Sigmoid colon (tissue), 7 donors: ENCODE measurements around the gene UGT1A5. TPM values are rescaled to one million over a fixed set of nuclear protein-coding genes. Genes with fewer than 3 reads are reported as not detected.

Experiments used
- DNase-seq: peaks from one replicate; pipeline ENCODE4 v3.0.0-alpha.2; 2019
- H3K27ac ChIP-seq, 4 donors: fragments of 200-600 bp; sonication (generic); one replicate each; pipeline ENCODE4 v1.5.1; 2016 to 2019; ENCODE audit warnings: mild to moderate bottlenecking in 1 of 4
- H3K27me3 ChIP-seq, 3 donors: fragments of 200-600 bp; sonication (generic); one replicate each; pipeline ENCODE4 v1.5.1; 2019; ENCODE audit warnings: mild to moderate bottlenecking in 1 of 3
- H3K36me3 ChIP-seq, 4 donors: fragments of 200-600 bp; sonication (generic); one replicate each; pipeline ENCODE4 v1.5.1; 2016 to 2019
- H3K4me1 ChIP-seq, 4 donors: fragments of 200-600 bp; sonication (generic); one replicate each; pipeline ENCODE4 v1.5.1; 2017 to 2019
- H3K4me3 ChIP-seq, 4 donors: fragments of 200-600 bp; sonication (generic); one replicate each; pipeline ENCODE4 v1.5.1; 2017 to 2019; ENCODE audit warnings: mild to moderate bottlenecking in 2 of 4, moderate library complexity in 1 of 4
- H3K9me3 ChIP-seq, 4 donors: fragments of 200-600 bp in 3 of 4; sonication (generic) in 3 of 4; one replicate each; pipeline versions ENCODE4 v1.5.1 to v1.6.1; 2013 to 2019
- EP300 ChIP-seq, 4 donors: sonication (generic); formaldehyde crosslinking; IDR thresholded peaks; one replicate each; pipeline ENCODE4 v1.6.1; 2017; ENCODE audit warnings: antibody characterized with exemption in 4 of 4
- POLR2A ChIP-seq, 2 donors: fragments of 450-650 bp; IDR thresholded peaks; one replicate each; pipeline ENCODE4 v1.6.1; 2016; ENCODE audit warnings: antibody characterized with exemption in 2 of 2, mild to moderate bottlenecking in 2 of 2, moderate library complexity in 2 of 2
- POLR2AphosphoS5 ChIP-seq, 4 donors: sonication (generic); formaldehyde crosslinking; IDR thresholded peaks; one replicate each; pipeline ENCODE4 v1.6.1; 2017; ENCODE audit warnings: antibody characterized with exemption in 4 of 4
- WGBS, 2 donors: extraction: QIAGEN DNeasy Blood & Tissue Kit; methylation state at CpG; one replicate each; pipeline ENCODE4 v1.1.7; 2013; 5-methylcytosine and 5-hydroxymethylcytosine counted together
- intact Hi-C: fragments of 100-400 bp; cut with DNase I; formaldehyde crosslinking; loops from one replicate; pipeline ENCODE4 v1.15.1; 2023
- polyA plus RNA-seq, 3 donors: library from polyadenylated mRNA; stranded (reverse); fragments of 200-250 nt; gene quantifications; one replicate each; pipeline ENCODE4 v1.2.3, GENCODE V29; 2013
- total RNA-seq, 4 donors: library from RNA; depleted of rRNA; stranded (reverse); fragments of >200 nt; gene quantifications; one replicate each; pipeline ENCODE4 v1.1.0, GENCODE V29; 2016
- TF ChIP-seq, protein P1 (sequence below), 4 experiments: fragments of 450-650 bp in 3 of 4; fragments of 200-600 bp in 1 of 4; IDR thresholded peaks; one replicate each; pipeline ENCODE4 v1.5.1; 2016 to 2019; ENCODE audit warnings: antibody characterized with exemption in 4 of 4, mild to moderate bottlenecking in 3 of 4, moderate library complexity in 2 of 4
- donor health status: healthy with polysubstance abuse.
- donor health status: Bipolar disorder and iron deficiency.
- donor health status: healthy.

UGT1A5 gene
- total and polyA plus RNA-seq, 7 donors: 0.22 TPM; not detected in 6

DNA sequence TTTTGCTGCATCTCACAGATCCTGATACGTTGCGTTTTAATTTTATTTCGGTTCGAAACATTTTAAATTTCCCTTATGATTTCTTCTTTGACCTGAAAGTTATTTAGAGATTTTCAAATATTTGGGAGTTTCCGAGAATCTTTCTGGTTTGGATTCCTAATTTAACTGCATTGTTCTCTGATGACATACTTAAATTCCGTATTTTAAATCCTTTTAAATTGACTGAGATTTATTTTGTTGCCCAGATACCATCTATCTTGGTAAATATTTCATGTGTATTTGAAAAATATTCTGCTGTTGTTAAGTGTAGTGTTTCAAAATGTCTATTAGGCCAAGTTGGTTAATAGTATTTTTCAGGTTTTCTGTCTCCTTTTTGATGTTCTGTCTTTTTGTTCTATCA is 103.2 kb downstream of the UGT1A5 start:
- H3K27me3 ChIP-seq: no peaks in the 10 kb centered on the region
- no peak for DNase-seq
- no peak overlapping the region for H3K4me3 ChIP-seq
- H3K27ac ChIP-seq: no peak overlapping the region
- no peaks in the 10 kb centered on the region for H3K36me3 ChIP-seq
- TF ChIP-seq, protein P1, sequence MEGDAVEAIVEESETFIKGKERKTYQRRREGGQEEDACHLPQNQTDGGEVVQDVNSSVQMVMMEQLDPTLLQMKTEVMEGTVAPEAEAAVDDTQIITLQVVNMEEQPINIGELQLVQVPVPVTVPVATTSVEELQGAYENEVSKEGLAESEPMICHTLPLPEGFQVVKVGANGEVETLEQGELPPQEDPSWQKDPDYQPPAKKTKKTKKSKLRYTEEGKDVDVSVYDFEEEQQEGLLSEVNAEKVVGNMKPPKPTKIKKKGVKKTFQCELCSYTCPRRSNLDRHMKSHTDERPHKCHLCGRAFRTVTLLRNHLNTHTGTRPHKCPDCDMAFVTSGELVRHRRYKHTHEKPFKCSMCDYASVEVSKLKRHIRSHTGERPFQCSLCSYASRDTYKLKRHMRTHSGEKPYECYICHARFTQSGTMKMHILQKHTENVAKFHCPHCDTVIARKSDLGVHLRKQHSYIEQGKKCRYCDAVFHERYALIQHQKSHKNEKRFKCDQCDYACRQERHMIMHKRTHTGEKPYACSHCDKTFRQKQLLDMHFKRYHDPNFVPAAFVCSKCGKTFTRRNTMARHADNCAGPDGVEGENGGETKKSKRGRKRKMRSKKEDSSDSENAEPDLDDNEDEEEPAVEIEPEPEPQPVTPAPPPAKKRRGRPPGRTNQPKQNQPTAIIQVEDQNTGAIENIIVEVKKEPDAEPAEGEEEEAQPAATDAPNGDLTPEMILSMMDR (IDR thresholded peaks at IDR 0.05): no peak
- TF ChIP-seq POLR2AphosphoS5 (IDR thresholded peaks at IDR 0.05) (no peak), EP300 (IDR thresholded peaks at IDR 0.05) (no peak), POLR2A (IDR thresholded peaks at IDR 0.05) (no peak)
- 93% methylated on average over 6 of the region's 6 CpGs for WGBS, 2 donors
- intact Hi-C loops: no loop called here
- peaks cover 0 to 1% (median 0%) of the 10 kb centered on the region in 4 donors for H3K9me3 ChIP-seq
- no peaks in the 10 kb centered on the region for H3K4me1 ChIP-seq

DNA sequence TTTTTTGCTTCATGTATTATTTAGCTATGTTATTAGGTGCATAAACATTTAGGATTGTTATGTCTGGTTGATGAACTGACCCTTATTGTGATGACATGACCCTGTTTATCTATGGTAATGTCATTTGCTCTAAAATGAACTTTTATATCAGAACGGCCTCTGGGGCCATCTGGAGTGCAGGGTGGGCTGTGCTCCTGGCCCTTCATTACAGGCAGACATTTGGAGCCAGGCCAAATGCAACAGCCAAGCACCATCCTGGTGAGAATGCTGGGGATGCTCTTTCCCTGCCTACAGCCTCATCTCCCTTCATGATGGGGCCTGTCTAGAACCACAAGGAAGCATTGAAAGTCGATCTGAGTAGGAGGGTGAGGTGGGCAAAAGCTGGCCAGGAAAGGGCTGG is 103.6 kb downstream of the UGT1A5 start:
- no peaks in the 10 kb centered on the region for H3K36me3 ChIP-seq
- WGBS, 2 donors: 61 to 70% methylated on average over 2 of the region's 2 CpGs
- no peaks in the 10 kb centered on the region for H3K27me3 ChIP-seq
- intact Hi-C loops: no loop called here
- H3K4me3 ChIP-seq: no peak overlapping the region
- H3K9me3 ChIP-seq: peaks cover 0 to 1% (median 0%) of the 10 kb centered on the region in 4 donors
- H3K4me1 ChIP-seq: no peaks in the 10 kb centered on the region
- no peak overlapping the region for H3K27ac ChIP-seq
- DNase-seq: peak; percentile 30
- TF ChIP-seq, protein P1 (IDR thresholded peaks at IDR 0.05): no peak
- TF ChIP-seq POLR2A (IDR thresholded peaks at IDR 0.05) (no peak), EP300 (IDR thresholded peaks at IDR 0.05) (no peak), POLR2AphosphoS5 (IDR thresholded peaks at IDR 0.05) (no peak)

- H3K4me1 ChIP-seq: no peaks in the 10 kb centered on the region
- peaks cover 0 to 1% (median 0%) of the 10 kb centered on the region in 4 donors for H3K9me3 ChIP-seq
- H3K27me3 ChIP-seq: no peaks in the 10 kb centered on the region
- no peak overlapping the region for H3K27ac ChIP-seq
- H3K36me3 ChIP-seq: no peaks in the 10 kb centered on the region
- TF ChIP-seq POLR2A (IDR thresholded peaks at IDR 0.05): no peak
- TF ChIP-seq, protein P1 (IDR thresholded peaks at IDR 0.05): no peak
- TF ChIP-seq POLR2AphosphoS5 (IDR thresholded peaks at IDR 0.05): no peak
- TF ChIP-seq EP300 (IDR thresholded peaks at IDR 0.05): no peak
- no peak overlapping the region for H3K4me3 ChIP-seq
- intact Hi-C loops: no loop called here
- 82 to 87% methylated on average over 4 of the region's 4 CpGs for WGBS, 2 donors
- peak; percentile 32 for DNase-seq
Measured at GRCh38 chr2:233816771-233817170, 104.1 kb downstream of the UGT1A5 start.

DNA sequence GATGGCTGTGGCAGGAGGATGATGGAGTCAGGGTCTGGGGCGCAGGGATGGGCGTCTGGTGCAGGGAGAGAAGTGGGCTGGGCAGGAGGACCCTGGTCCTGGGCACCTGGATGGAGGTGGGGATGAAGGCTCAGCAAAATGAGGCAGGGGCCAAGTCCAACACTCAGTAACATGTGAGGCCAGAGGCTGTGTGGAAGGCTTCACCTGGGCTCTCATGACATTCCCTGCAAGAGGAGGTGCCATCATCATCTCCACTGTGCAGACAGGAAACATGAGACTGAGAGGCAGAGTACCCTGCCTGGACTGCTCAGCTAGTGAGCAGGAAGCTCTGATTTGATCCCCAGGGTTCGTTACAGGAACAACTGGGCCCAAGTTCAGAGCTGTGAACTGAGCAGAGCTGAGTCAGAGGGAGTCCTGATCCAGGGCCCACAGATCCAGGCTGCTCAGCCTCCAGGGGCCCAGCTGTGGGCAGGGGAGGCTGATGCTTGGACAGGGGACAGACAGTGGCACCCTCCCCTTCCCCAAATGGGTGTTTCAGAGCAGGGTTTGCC is 104.7 kb downstream of the UGT1A5 start:
- Histone ChIP-seq H3K36me3 (no peaks in the 10 kb centered on the region), H3K4me1 (no peaks in the 10 kb centered on the region), H3K4me3 (no peak overlapping the region), H3K9me3 (peaks cover 0 to 1% (median 0%) of the 10 kb centered on the region in 4 donors), H3K27ac (no peak overlapping the region), H3K27me3 (no peaks in the 10 kb centered on the region)
- DNase-seq: peak; percentile 39
- WGBS, 2 donors: 81 to 82% methylated on average over 3 of the region's 3 CpGs
- intact Hi-C loops: no loop called here
- no peak for TF ChIP-seq POLR2AphosphoS5 (IDR thresholded peaks at IDR 0.05)
- TF ChIP-seq POLR2A (IDR thresholded peaks at IDR 0.05): no peak
- TF ChIP-seq, protein P1 (IDR thresholded peaks at IDR 0.05): no peak
- TF ChIP-seq EP300 (IDR thresholded peaks at IDR 0.05): no peak
